ENCODE data around the gene TEAD4. TPM values are rescaled to one million over a fixed set of nuclear protein-coding genes. Genes with fewer than 3 reads are reported as not detected.

Gene TEAD4
- total and polyA plus RNA-seq, 3 donors from 2014 or later = 9.7 to 16.1 (median 10.9) TPM

DNA sequence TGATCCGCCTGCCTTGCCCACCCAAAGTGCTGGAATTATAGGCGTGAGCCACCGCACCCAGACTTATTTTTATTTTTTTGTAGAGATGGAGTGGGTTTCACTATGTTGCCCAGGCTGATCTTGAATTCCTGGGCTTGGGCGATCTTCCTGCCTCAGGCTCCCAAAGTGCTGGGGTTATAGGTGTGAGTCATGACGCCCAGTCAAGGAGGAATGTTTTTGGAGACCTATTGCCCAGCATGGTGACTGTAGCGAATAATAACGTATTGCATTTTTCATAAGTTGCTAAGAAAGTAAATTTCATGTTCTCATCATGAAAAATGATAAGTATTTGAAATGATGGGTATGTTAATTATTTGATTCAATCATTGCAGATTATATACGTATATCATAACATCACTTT is 46.5 kb downstream of the TEAD4 start:
- H3K36me3 ChIP-seq (ENCODE audit: low read depth, missing control alignments) = no peaks in the 10 kb centered on the region
- no peaks in the 10 kb centered on the region for H3K27me3 ChIP-seq
- no peak overlapping the region for H3K27ac ChIP-seq
- no peaks in the 10 kb centered on the region for H3K9me3 ChIP-seq
- WGBS, 2 donors = 94 to 98% methylated on average over 8 of the region's 8 CpGs
- intact Hi-C loops (cut with DNase I; ENCODE audit: low total_unique reads) = no loop called here
- TF ChIP-seq, protein P1, sequence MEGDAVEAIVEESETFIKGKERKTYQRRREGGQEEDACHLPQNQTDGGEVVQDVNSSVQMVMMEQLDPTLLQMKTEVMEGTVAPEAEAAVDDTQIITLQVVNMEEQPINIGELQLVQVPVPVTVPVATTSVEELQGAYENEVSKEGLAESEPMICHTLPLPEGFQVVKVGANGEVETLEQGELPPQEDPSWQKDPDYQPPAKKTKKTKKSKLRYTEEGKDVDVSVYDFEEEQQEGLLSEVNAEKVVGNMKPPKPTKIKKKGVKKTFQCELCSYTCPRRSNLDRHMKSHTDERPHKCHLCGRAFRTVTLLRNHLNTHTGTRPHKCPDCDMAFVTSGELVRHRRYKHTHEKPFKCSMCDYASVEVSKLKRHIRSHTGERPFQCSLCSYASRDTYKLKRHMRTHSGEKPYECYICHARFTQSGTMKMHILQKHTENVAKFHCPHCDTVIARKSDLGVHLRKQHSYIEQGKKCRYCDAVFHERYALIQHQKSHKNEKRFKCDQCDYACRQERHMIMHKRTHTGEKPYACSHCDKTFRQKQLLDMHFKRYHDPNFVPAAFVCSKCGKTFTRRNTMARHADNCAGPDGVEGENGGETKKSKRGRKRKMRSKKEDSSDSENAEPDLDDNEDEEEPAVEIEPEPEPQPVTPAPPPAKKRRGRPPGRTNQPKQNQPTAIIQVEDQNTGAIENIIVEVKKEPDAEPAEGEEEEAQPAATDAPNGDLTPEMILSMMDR (IDR thresholded peaks at IDR 0.05) = no peak
- TF ChIP-seq POLR2A (IDR thresholded peaks at IDR 0.05) = no peak
- no peak overlapping the region for H3K4me3 ChIP-seq
- H3K4me1 ChIP-seq = no peaks in the 10 kb centered on the region
- no peak for DNase-seq

GRCh38 chr12:3009780-3010179 is 50.6 kb downstream of the TEAD4 start:
- H3K9me3 ChIP-seq = no peaks in the 10 kb centered on the region
- no peak for DNase-seq
- intact Hi-C loops (cut with DNase I; ENCODE audit: low total_unique reads) = no loop called here
- no peak overlapping the region for H3K27ac ChIP-seq
- H3K4me3 ChIP-seq = no peak overlapping the region
- WGBS, 2 donors = 68 to 73% methylated on average over 12 to 14 of the region's 14 CpGs
- H3K4me1 ChIP-seq = no peaks in the 10 kb centered on the region
- H3K27me3 ChIP-seq = no peaks in the 10 kb centered on the region
- H3K36me3 ChIP-seq (ENCODE audit: low read depth, missing control alignments) = no peaks in the 10 kb centered on the region
- TF ChIP-seq, protein P1 (IDR thresholded peaks at IDR 0.05) = no peak
- TF ChIP-seq POLR2A (IDR thresholded peaks at IDR 0.05) = no peak

DNA sequence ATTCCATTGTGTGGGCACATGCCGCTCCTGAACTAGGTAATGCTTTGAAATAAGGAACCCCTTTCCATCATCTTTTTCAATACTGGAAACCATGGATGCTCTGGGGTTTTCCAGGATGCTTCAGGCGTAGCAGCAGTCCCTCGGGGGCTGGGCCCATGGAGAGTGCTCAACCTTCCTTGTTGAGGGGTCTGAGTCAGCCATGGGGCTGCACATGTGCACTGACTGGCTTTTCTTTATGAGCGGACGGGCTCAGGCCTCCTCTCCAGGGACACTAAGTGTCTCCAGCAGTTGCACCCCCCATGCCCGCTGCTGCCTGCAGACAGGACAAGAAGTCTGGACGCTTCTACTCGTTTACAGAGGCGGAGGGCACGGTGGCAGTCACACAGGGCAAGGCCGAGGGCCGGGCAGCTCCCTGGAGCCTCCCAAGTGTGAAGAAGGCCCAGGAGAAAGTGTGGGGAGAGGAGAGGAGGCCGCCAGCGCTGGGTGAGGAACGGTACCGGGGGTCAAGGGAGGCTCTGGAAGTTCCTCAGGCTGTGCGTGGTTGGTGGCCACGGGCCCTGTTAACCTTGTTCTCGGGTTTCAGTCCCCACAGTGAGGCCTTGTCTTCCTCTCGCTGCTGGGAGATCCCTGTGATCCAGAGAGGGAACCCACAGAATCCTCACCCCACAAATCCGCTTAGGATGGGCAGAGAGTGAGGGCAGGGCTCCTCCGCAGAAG is 51.2 kb downstream of the TEAD4 start:
- TF ChIP-seq POLR2A (IDR thresholded peaks at IDR 0.05) = no peak
- TF ChIP-seq, protein P1 (IDR thresholded peaks at IDR 0.05) = no peak
- H3K4me1 ChIP-seq = no peaks in the 10 kb centered on the region
- no peaks in the 10 kb centered on the region for H3K9me3 ChIP-seq
- no peaks in the 10 kb centered on the region for H3K27me3 ChIP-seq
- H3K27ac ChIP-seq = no peak overlapping the region
- no peaks in the 10 kb centered on the region for H3K36me3 ChIP-seq (ENCODE audit: low read depth, missing control alignments)
- intact Hi-C loops (cut with DNase I; ENCODE audit: low total_unique reads) = no loop called here
- no peak for DNase-seq
- no peak overlapping the region for H3K4me3 ChIP-seq
- 93 to 94% methylated on average over 22 of the region's 22 CpGs for WGBS, 2 donors

GRCh38 chr12:3012786-3013185 is 53.6 kb downstream of the TEAD4 start:
- DNase-seq = no peak
- no peaks in the 10 kb centered on the region for H3K4me1 ChIP-seq
- 89 to 96% methylated on average over 6 of the region's 6 CpGs for WGBS, 2 donors
- TF ChIP-seq, protein P1 (IDR thresholded peaks at IDR 0.05) = no peak
- TF ChIP-seq POLR2A (IDR thresholded peaks at IDR 0.05) = no peak
- H3K27ac ChIP-seq = no peak overlapping the region
- no peaks in the 10 kb centered on the region for H3K9me3 ChIP-seq
- H3K4me3 ChIP-seq = no peak overlapping the region
- no peaks in the 10 kb centered on the region for H3K27me3 ChIP-seq
- intact Hi-C loops (cut with DNase I; ENCODE audit: low total_unique reads) = no loop called here
- H3K36me3 ChIP-seq (ENCODE audit: low read depth, missing control alignments) = no peaks in the 10 kb centered on the region

- intact Hi-C loops (cut with DNase I; ENCODE audit: low total_unique reads) = no loop called here
- no peak for TF ChIP-seq POLR2A (IDR thresholded peaks at IDR 0.05)
- WGBS, 2 donors = 77 to 81% methylated on average over 8 to 16 of the region's 16 CpGs
- Histone ChIP-seq H3K36me3 (ENCODE audit: low read depth, missing control alignments) (no peaks in the 10 kb centered on the region), H3K4me3 (no peak overlapping the region), H3K9me3 (no peaks in the 10 kb centered on the region), H3K4me1 (no peaks in the 10 kb centered on the region), H3K27me3 (no peaks in the 10 kb centered on the region), H3K27ac (no peak overlapping the region)
- no peak for DNase-seq
Observed at GRCh38 chr12:3014641-3015040, 55.4 kb downstream of the TEAD4 start.
